Measurements from ENCODE around the gene PZP.
"Not testable (repeated sequence)": the region's sequence is repeated elsewhere in the genome, so short reads cannot be mapped to it uniquely, and the experiment has no call there.

The PZP gene

GRCh38 chr12:9208229-9208628 is at the start of gene PZP:
Gene PZP (minus strand): TSS chr12:9208395. CDS start chr12:9208341, 54 bp downstream.
- no peak for DNase-seq (ENCODE audit: low read depth, low spot score)

DNA sequence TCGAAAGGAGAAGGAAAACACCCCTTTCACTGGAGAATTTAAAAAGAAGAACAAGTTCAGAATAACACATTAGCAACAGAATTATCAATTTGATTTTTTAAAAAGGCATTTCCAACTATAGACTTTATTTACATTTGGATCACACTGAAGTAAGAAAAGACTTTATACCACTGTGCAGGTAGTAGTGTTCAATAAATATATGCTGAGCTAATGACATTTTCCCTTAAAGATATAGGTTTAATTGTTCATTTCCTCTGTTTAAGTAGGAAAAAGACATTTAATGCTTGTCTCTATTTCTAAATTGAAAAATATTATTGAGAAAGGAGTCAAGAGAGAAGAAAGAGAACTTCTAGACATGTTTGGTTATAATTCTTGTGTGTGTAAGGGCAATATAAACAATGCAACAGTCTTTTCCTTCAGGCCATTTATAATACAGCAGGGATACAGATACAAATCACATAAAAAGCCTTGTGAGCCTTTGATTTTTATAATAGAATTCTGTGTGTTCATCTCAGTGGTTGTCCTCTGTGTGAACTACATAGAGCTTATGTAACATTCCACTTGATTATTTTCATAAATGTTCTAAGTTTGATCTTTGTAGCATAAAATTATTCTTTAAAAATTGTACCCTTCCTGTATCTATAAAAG is 48.7 kb upstream of the PZP start:
- no peak for DNase-seq (ENCODE audit: low read depth, low spot score)

GRCh38 chr12:9256341-9256740 is 48.1 kb upstream of the PZP start:
- no peak for DNase-seq (ENCODE audit: low read depth, low spot score)

DNA sequence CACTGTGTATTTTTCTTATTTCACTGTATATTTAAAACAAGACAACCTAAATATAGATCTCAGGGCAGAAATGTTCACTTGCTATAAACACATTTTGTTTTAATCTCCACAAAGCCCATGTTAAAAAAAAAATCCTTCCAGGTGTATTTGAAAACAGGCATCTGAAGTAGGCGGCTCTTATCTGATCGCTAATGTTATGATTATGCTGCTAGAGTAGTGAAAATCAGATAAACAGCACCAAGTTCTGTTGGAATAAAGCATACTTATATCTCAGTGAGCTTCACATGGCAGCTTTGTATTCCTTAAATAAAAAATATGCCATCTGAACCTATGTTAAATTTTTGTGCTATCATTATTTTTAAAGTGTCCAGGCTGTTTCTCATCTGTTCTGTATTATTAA is 47.6 kb upstream of the PZP start:
- no peak for DNase-seq (ENCODE audit: low read depth, low spot score)

DNA sequence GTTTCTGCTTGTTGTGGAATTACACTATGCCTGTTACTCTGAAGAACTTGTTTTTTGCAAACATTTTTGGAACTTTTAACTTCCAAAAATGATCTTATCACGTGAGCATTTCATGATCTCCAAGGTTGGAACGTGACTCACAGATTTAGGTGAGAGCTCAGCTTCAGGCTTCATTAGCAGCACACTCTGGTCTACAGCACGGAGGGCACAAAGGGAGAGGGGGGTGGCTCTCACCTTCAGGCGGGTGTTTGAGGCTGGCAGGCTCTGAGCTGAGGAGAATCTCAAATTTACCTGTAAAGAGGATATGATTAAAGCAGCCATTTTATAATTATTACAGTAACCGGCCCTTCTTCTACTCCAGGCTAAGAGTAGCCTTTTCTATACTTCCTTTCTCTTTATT is 45.3 kb upstream of the PZP start:
- DNase-seq (ENCODE audit: low read depth, low spot score): no peak

DNA sequence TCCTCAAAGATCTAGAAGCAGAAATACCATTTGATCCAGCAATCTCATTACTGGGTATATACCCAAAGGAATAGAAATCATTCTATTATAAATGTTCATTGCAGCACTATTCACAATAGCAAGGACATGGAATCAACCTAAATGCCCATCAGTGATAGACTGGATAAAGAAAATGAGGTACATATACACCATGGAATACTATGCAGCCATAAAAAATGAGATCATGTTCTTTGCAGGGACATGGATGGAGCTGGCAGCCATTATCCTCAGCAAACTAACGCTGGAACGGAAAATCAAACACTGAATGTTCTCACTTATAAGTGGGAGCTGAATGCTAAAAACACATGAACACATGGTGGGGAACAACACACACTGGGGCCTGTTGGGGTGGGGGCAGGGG is 44.6 kb upstream of the PZP start:
- not testable (repeated sequence) for DNase-seq (ENCODE audit: low read depth, low spot score)

- no peak for DNase-seq (ENCODE audit: low read depth, low spot score)
Observed at GRCh38 chr12:9252256-9252655, 44.1 kb upstream of the PZP start.

- DNase-seq (ENCODE audit: low read depth, low spot score): no peak
Observed at GRCh38 chr12:9248435-9248834, 40.2 kb upstream of the PZP start.

DNA sequence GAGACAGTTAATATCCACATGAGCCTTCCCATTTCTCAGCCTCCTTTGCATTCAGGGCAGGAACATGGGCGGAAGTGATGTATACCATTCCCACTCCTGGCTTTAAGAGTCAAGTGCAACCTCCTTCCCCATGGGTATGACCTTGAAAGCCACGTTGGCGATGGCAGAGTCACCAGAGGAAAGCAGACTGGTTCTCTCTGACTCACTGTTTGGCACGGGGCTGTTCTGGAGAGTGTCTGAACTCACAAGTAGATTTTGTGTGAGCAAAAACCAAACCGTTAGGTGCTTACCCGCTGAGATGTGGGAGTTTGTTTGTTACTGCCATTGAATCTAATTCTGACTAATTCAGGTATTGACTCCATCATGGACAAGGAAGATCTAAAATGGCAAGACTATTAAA is 36.7 kb upstream of the PZP start:
- DNase-seq (ENCODE audit: low read depth, low spot score): no peak

GRCh38 chr12:9243999-9244649 is 35.9 kb upstream of the PZP start:
- DNase-seq (ENCODE audit: low read depth, low spot score): no peak

DNA sequence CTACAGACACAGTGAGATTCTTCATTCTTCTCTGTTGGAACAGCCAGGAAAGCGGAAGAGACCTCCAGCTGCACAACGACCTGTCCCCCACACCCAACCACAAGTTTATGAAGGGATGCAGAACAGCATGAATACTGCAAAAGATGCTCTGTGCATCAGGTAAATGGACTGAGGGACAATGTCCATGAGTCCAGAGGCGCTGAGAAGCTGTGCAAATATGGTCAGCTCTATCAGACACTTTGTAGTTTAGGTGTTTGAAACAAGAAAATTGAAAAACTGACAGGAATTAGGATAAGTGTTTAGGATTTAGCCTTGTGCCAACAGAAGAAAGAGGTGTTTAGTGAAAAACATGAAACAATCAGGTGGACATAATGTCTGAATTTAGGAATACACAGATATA is 33.1 kb upstream of the PZP start:
- DNase-seq (ENCODE audit: low read depth, low spot score): no peak

- DNase-seq (ENCODE audit: low read depth, low spot score): no peak
Observed at GRCh38 chr12:9240776-9241175, 32.6 kb upstream of the PZP start.

DNA sequence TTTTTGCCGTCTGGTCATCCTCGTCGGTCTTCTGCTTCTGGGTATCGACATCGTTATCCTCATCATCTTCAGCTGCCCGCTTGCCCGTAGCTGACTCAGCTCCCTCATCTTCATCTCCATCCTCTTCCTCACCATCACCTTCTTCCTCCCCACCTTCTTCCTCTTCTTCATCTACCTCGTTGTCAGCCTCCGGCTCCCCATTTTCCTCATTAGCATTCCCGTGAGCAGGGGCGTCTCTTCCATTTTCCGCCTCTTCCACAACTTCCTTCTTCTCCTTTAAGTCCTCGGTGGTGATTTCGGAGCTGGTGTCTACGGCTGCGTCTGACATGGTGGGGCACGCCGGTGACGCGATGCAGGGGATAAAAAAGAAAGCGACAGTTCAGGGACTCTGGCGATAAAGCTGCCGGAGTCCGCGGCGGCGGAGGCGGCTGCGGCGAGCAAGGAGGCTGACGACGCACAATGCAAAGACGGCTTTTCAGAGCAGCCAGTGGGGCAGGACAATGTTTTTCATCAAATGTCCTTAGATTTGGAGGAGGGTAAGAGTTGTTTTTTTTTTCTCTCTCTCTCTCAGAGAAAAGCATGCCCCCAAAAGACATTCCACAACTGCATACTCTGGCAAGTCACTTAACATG is 31.9 kb upstream of the PZP start:
- not testable (repeated sequence) for DNase-seq (ENCODE audit: low read depth, low spot score)

DNA sequence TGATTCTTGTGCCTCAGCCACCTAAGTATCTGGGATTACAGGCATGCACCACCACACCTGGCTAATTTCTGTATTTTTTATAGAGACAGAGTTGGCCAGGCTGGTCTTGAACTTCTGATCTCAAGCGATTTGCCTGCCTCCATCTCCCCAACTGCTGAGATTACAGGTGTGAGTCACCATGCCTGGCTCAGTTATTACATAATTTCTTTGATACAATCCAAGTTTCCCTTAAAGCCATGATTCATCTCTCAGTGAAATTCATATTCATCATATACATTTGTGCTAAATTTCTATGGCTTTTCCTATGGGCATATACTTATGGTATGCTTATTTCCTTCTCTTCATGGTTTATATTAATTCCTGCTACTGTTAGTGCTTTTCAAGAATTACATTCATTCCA is 29.1 kb upstream of the PZP start:
- no peak for DNase-seq (ENCODE audit: low read depth, low spot score)

DNA sequence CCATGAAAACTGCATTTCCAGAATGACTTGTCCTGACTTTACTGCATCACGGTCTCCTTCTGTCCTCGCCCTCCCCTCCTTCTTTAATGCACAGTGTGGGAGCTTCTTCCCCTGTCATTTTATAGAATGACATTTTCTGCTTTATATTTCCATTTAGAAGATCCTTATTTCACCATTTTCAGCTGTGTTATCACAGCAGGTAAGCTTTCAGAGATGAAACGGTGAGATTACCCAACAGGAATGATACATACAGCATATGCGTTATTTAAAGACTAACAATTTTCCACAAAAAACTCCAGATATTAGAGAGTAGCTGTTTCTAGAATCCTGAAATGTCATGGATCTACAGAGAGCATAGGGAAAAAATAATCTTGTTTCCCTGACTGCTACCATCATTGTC is 27.3 kb upstream of the PZP start:
- DNase-seq (ENCODE audit: low read depth, low spot score): no peak

- DNase-seq (ENCODE audit: low read depth, low spot score): no peak
Observed at GRCh38 chr12:9227950-9228349, 19.8 kb upstream of the PZP start.

- no peak for DNase-seq (ENCODE audit: low read depth, low spot score)
Observed at GRCh38 chr12:9223830-9224229, 15.6 kb upstream of the PZP start.

GRCh38 chr12:9221483-9221882 is 13.3 kb upstream of the PZP start:
- DNase-seq (ENCODE audit: low read depth, low spot score): no peak

GRCh38 chr12:9221011-9221410 is 12.8 kb upstream of the PZP start:
- not testable (repeated sequence) for DNase-seq (ENCODE audit: low read depth, low spot score)

DNA sequence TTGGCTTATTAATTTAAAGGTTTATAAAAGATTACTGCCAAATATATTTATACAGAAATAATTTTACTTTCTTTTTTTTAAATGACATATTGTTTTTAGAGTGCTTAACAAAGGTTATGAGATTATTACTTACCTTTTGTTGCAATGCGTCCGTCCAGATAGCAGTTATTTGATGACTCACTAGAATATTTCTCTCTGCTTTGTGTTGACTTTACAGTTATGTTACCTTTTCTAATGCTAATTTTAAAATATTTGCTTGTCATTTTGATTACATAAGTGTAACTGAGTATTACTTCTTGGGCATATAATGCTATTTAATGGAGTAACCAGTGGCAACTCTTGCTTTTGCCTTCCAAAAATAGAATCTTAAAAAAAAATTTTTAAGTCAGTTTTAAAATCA is 6.3 kb upstream of the PZP start:
- no peak for DNase-seq (ENCODE audit: low read depth, low spot score)

- no peak for DNase-seq (ENCODE audit: low read depth, low spot score)
Observed at GRCh38 chr12:9211687-9212086, 3.5 kb upstream of the PZP start.

GRCh38 chr12:9204380-9204779 is 3.8 kb downstream of the PZP start:
- DNase-seq (ENCODE audit: low read depth, low spot score): no peak

DNA sequence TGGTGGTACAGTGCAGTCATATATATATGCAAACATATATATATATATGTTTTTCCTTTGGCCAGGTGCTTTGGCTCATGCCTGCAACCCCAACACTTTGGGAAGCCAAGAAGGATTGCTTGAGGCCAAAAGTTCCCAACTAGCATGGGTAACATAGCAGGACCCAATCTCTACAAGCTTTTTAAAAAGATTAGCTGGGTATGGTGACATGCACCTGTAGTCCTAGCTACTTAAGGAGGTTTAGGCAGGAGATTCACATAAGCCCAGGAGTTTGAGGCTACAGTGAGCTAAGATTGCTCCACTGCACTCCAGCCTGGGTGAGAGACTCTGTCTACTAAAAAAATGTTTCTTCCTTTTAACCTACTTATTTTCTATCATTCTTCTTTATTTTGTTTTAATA is 10.2 kb downstream of the PZP start:
- DNase-seq (ENCODE audit: low read depth, low spot score): no peak

Measured in smooth muscle cell of the brain vasculature (primary cell).